ENCODE measurements around the gene TNIP1. TPM values are rescaled to one million over a fixed set of nuclear protein-coding genes. Genes with fewer than 3 reads are reported as not detected.

The TNIP1 gene
- total RNA-seq, 1 experiment from 2014 or later: 342 TPM

GRCh38 chr5:151048526-151048925 is 32.3 kb downstream of the TNIP1 start:
- POLR2A ChIA-PET: interaction anchor here (1.1 to 5.4 kb wide), 6 partner anchors 10 to 63 kb away, joined by 3 to 21 read pairs (median 5); no protein-coding TSS in a partner anchor
- DNase-seq (ENCODE audit: unreplicated experiment): peak; percentile 60
- Mint-ChIP-seq H3K27ac (ENCODE audit: low read depth, unreplicated experiment) (no peak overlapping the region), H3K9me3 (ENCODE audit: unreplicated experiment) (no peaks in the 10 kb centered on the region), H3K4me3 (ENCODE audit: unreplicated experiment) (no peak overlapping the region), H3K36me3 (ENCODE audit: insufficient read depth, unreplicated experiment) (peaks cover 100% of the 10 kb centered on the region), H3K4me1 (ENCODE audit: insufficient read depth, unreplicated experiment) (no peaks in the 10 kb centered on the region), H3K27me3 (ENCODE audit: insufficient read depth, unreplicated experiment) (no peaks in the 10 kb centered on the region)
- BruUV-seq (replicated peaks): no TSS peak
- CTCF ChIA-PET: interaction anchor here (0.5 to 40.7 kb wide), 40 partner anchors 15 to 1373 kb away, joined by 3 to 1587 read pairs (median 4); partner anchors contain the start of genes ANXA6 and TNIP1
- intact Hi-C loops (cut with micrococcal nuclease): loop anchor here (1.0 to 5.0 kb wide), 2 partner anchors 46 to 246 kb away; no protein-coding TSS in a partner anchor
- TF ChIP-seq CTCF (IDR thresholded peaks at IDR 0.05; ENCODE audit: unreplicated experiment): peak; percentile 27

DNA sequence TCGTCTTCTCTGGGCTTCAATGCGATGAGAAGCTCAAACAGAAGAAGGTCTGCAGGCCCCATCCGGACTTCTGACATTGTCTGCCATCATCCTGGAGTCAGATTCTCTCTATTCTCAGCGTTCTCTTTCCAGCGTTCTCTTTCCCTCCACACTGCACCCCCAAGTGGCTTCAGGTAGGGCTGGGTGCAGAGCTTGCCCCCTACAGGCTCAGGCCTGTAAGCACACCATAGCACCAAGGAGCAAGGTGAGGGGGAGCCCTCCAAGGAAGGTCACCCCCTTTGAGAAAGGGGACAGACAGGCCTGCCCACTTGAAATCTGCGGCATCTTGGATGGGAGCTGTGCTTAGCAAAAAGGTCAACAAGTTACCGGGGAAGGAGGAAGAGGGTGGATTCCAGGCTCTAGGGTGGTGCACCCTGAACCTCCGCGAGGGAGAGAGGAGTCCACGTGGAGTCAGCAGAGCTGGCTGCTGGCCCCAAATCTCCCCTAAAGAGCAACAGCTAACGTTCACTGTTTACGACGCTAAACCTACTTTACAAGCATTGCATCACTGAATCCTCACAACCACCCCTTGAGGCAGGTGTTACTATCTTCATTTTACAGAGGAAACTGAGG is 32.9 kb downstream of the TNIP1 start:
- POLR2A ChIA-PET: interaction anchor here (1.1 to 5.4 kb wide), 6 partner anchors 10 to 64 kb away, joined by 3 to 21 read pairs (median 5); no protein-coding TSS in a partner anchor
- peaks cover 100% of the 10 kb centered on the region for H3K36me3 Mint-ChIP-seq (ENCODE audit: insufficient read depth, unreplicated experiment)
- intact Hi-C loops (cut with micrococcal nuclease): loop anchor here (1.0 to 5.0 kb wide), 2 partner anchors 46 to 246 kb away; no protein-coding TSS in a partner anchor
- CTCF ChIA-PET: interaction anchor here (0.6 to 40.7 kb wide), 36 partner anchors 14 to 1012 kb away, joined by 3 to 1587 read pairs (median 5); partner anchors contain the start of gene TNIP1
- H3K27me3 Mint-ChIP-seq (ENCODE audit: insufficient read depth, unreplicated experiment): no peaks in the 10 kb centered on the region
- H3K4me3 Mint-ChIP-seq (ENCODE audit: unreplicated experiment): no peak overlapping the region
- peak; percentile 89 for TF ChIP-seq CTCF (IDR thresholded peaks at IDR 0.05; ENCODE audit: unreplicated experiment)
- peak; percentile 53 for DNase-seq (ENCODE audit: unreplicated experiment)
- H3K27ac Mint-ChIP-seq (ENCODE audit: low read depth, unreplicated experiment): no peak overlapping the region
- BruUV-seq (replicated peaks): no TSS peak
- H3K4me1 Mint-ChIP-seq (ENCODE audit: insufficient read depth, unreplicated experiment): no peaks in the 10 kb centered on the region
- H3K9me3 Mint-ChIP-seq (ENCODE audit: unreplicated experiment): no peaks in the 10 kb centered on the region

- no peaks in the 10 kb centered on the region for H3K4me1 Mint-ChIP-seq (ENCODE audit: insufficient read depth, unreplicated experiment)
- ChIA-PET CTCF (interaction anchor here (0.5 to 19.3 kb wide), 30 partner anchors 9 to 843 kb away, joined by 3 to 230 read pairs (median 4); no protein-coding TSS in a partner anchor), POLR2A (interaction anchor here (0.6 to 2.3 kb wide), 9 partner anchors 8 to 285 kb away, joined by 3 to 16 read pairs (median 4); partner anchors contain the start of gene TNIP1)
- intact Hi-C loops (cut with micrococcal nuclease): no loop called here
- DNase-seq (ENCODE audit: unreplicated experiment): no peak
- H3K27ac Mint-ChIP-seq (ENCODE audit: low read depth, unreplicated experiment): no peak overlapping the region
- H3K36me3 Mint-ChIP-seq (ENCODE audit: insufficient read depth, unreplicated experiment): peaks cover 100% of the 10 kb centered on the region
- H3K4me3 Mint-ChIP-seq (ENCODE audit: unreplicated experiment): no peak overlapping the region
- no peaks in the 10 kb centered on the region for H3K9me3 Mint-ChIP-seq (ENCODE audit: unreplicated experiment)
- no peak for TF ChIP-seq CTCF (IDR thresholded peaks at IDR 0.05; ENCODE audit: unreplicated experiment)
- no peaks in the 10 kb centered on the region for H3K27me3 Mint-ChIP-seq (ENCODE audit: insufficient read depth, unreplicated experiment)
- no TSS peak for BruUV-seq (replicated peaks)
These were observed 38.3 kb downstream of the TNIP1 start for GRCh38 chr5:151042453-151043093.
